Ectodermal cell (in vitro differentiated cells): ENCODE results near the gene NELFE.
"Not testable (repeated sequence)": the region's sequence is repeated elsewhere in the genome, so short reads cannot be mapped to it uniquely, and the experiment has no call there.

Source experiments
- H3K27ac ChIP-seq: 2 replicates; pipeline ENCODE4 v1.7.0; 2013; ENCODE audit warnings: mild to moderate bottlenecking, low read depth, low read length; ENCODE audit not compliant: insufficient read depth, poor library complexity, severe bottlenecking
- H3K27me3 ChIP-seq: 2 replicates; pipeline ENCODE4 v1.7.0; 2013; ENCODE audit warnings: mild to moderate bottlenecking, low read length; ENCODE audit not compliant: insufficient read depth, control insufficient read depth, poor library complexity, severe bottlenecking
- H3K36me3 ChIP-seq: one replicate; pipeline ENCODE4 v1.7.0; 2013; ENCODE audit warnings: low read length; ENCODE audit not compliant: control insufficient read depth, insufficient read depth
- H3K4me1 ChIP-seq: one replicate; pipeline ENCODE4 v1.7.0; 2013; ENCODE audit warnings: low read length; ENCODE audit not compliant: control insufficient read depth, insufficient read depth
- H3K4me3 ChIP-seq: 2 replicates; pipeline ENCODE4 v1.7.0; 2013; ENCODE audit warnings: low read depth, low read length, control low read depth; ENCODE audit not compliant: insufficient read depth
- H3K9me3 ChIP-seq: 2 replicates; pipeline ENCODE4 v1.7.0; 2013; ENCODE audit warnings: mild to moderate bottlenecking, low read length, moderate library complexity; ENCODE audit not compliant: control insufficient read depth
- WGBS, 2 experiments: methylation state at CpG; one replicate each; pipeline ENCODE4 v1.1.7; 2013; ENCODE audit warnings: missing lambda C conversion rate in 2 of 2; 5-methylcytosine and 5-hydroxymethylcytosine counted together

The NELFE gene

DNA sequence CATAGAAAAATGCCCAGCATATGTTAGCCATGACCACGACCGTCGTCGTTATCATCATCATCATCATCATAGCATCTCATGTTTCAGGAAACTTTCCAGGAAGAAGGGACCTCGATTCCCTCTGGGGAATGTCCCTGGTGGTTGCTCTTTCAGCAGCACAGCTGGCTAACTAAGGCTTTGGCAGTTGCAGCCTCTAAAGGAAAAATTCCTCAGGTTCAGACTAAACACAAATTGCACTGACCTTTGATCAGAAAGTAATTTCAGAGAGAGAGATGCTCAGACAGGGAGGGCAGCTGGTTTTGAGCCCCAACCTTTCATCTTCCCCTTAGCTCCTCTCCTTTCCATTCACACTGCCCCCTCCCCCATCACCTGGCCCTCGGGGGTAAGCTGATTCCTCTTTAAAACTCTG lies 18.5 kb downstream of the NELFE start:
- Histone ChIP-seq H3K9me3 (no peaks in the 10 kb centered on the region), H3K27ac (no peak overlapping the region), H3K4me3 (no peak overlapping the region), H3K27me3 (no peaks in the 10 kb centered on the region), H3K4me1 (peaks cover 1% of the 10 kb centered on the region), H3K36me3 (no peaks in the 10 kb centered on the region)
- WGBS, 2 experiments, result 47 to 55% methylated on average over 6 of the region's 6 CpGs

DNA sequence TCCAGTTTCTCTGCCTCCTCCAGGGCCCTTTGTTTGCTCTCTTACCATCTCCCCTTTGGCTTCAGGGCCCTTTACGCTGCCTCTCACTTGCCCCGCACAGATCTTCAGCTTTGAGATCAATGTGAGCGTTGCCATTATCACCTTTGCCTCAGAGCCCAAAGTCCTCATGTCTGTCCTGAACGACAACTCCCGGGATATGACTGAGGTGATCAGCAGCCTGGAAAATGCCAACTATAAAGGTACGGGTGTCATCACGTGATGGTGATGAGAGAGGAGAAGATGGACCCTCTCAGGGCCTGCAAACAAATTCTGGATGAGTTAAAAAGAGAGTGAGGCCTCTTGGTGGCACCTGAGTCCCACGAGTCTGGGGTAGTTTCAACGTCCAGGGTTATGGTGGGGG lies 22.9 kb downstream of the NELFE start:
- Histone ChIP-seq H3K36me3 (no peaks in the 10 kb centered on the region), H3K4me3 (no peak overlapping the region), H3K27me3 (no peaks in the 10 kb centered on the region), H3K27ac (no peak overlapping the region), H3K9me3 (no peaks in the 10 kb centered on the region), H3K4me1 (no peaks in the 10 kb centered on the region)
- WGBS, 2 experiments, result 86 to 88% methylated on average over 9 of the region's 9 CpGs

DNA sequence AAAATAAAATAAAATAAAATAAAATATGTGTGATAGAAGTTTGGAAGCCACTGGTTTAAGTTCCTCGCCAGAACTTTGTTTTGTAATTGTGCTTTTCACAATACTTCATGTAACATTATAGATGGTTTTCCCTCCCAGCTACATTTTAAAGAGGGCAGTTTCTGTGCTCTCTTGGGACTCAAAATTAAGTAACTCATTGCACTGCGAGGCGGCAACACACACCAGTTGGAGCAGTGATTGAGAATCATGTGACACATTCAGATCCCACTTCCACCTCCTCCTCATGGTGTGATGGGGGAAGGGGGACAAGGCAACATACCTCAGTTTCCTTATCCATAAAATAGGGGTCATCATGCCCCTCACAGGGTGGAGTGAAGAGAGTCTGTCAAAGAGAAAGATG lies 23.8 kb downstream of the NELFE start:
- Histone ChIP-seq H3K27me3 (no peaks in the 10 kb centered on the region), H3K9me3 (no peaks in the 10 kb centered on the region), H3K27ac (no peak overlapping the region), H3K4me1 (no peaks in the 10 kb centered on the region), H3K36me3 (no peaks in the 10 kb centered on the region), H3K4me3 (no peak overlapping the region)
- 89 to 96% methylated on average over 3 of the region's 3 CpGs for WGBS, 2 experiments

DNA sequence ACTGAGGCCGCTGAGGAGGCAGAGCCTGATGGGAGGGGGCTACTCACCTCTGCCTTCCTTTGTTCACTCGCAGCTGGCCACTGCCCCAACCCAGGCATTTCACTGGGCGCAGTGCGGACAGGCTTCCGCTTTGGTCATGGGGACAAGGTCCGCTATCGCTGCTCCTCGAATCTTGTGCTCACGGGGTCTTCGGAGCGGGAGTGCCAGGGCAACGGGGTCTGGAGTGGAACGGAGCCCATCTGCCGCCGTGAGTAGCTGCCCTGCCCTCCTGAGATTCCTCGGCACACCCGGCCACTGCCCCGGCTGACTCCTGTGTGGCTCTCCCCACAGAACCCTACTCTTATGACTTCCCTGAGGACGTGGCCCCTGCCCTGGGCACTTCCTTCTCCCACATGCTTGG lies 25.2 kb downstream of the NELFE start:
- no peaks in the 10 kb centered on the region for H3K9me3 ChIP-seq
- no peaks in the 10 kb centered on the region for H3K36me3 ChIP-seq
- WGBS, 2 experiments, result 90 to 94% methylated on average over 19 of the region's 19 CpGs
- H3K27me3 ChIP-seq, result no peaks in the 10 kb centered on the region
- H3K4me1 ChIP-seq, result no peaks in the 10 kb centered on the region
- no peak overlapping the region for H3K27ac ChIP-seq
- H3K4me3 ChIP-seq, result no peak overlapping the region

DNA sequence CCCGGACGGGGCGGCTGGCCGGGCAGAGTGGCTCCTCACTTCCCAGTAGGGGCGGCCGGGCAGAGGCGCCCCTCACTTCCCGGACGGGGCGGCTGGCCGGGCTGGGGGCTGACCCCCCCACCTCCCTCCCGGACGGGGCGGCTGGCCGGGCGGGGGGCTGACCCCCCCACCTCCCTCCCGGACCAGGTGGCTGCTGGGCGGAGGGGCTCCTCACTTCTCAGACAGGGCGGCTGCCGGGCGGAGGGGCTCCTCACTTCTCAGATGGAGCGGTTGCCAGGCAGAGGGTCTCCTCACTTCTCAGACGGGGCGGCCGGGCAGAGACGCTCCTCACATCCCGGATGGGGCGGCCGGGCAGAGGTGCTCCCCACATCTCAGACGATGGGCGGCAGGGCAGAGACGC lies 26.6 kb downstream of the NELFE start:
- 96 to 98% methylated on average over 32 of the region's 32 CpGs for WGBS, 2 experiments
- not testable (repeated sequence) for H3K27me3 ChIP-seq, H3K9me3 ChIP-seq, H3K4me1 ChIP-seq, H3K4me3 ChIP-seq, H3K27ac ChIP-seq, H3K36me3 ChIP-seq

DNA sequence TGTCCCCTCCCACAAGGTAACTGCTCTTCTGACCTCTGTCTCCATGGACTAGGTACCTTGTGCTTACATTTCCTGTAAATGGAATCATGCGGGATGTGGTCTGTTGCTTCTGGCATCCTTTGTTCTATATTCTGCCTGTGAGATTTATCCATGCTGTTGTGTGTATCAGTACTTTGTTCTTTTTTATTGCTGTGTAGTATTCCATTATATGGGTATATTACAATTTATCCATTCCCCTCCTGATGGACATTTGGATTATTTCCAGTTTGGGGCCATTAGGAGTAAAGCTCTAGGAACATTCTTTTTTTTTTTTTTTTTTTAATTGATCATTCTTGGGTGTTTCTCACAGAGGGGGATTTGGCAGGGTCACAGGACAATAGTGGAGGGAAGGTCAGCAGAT lies 27.8 kb downstream of the NELFE start:
- Histone ChIP-seq H3K36me3 (no peaks in the 10 kb centered on the region), H3K27ac (no peak overlapping the region), H3K4me3 (no peak overlapping the region), H3K4me1 (no peaks in the 10 kb centered on the region), H3K27me3 (no peaks in the 10 kb centered on the region), H3K9me3 (no peaks in the 10 kb centered on the region)
- 96 to 100% methylated on average over 1 of the region's 1 CpG for WGBS, 2 experiments

DNA sequence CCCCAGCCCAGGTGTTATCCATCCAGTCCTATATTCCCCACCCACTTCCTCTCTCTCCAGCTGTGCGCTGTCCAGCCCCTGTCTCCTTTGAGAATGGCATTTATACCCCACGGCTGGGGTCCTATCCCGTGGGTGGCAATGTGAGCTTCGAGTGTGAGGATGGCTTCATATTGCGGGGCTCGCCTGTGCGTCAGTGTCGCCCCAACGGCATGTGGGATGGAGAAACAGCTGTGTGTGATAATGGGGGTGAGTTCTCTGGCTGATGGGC lies 30.2 kb downstream of the NELFE start:
- no peak overlapping the region for H3K27ac ChIP-seq
- H3K27me3 ChIP-seq, result peaks cover 3% of the 10 kb centered on the region
- no peak overlapping the region for H3K4me3 ChIP-seq
- no peaks in the 10 kb centered on the region for H3K36me3 ChIP-seq
- no peaks in the 10 kb centered on the region for H3K9me3 ChIP-seq
- WGBS, 2 experiments, result 92% methylated on average over 9 of the region's 9 CpGs
- no peaks in the 10 kb centered on the region for H3K4me1 ChIP-seq

DNA sequence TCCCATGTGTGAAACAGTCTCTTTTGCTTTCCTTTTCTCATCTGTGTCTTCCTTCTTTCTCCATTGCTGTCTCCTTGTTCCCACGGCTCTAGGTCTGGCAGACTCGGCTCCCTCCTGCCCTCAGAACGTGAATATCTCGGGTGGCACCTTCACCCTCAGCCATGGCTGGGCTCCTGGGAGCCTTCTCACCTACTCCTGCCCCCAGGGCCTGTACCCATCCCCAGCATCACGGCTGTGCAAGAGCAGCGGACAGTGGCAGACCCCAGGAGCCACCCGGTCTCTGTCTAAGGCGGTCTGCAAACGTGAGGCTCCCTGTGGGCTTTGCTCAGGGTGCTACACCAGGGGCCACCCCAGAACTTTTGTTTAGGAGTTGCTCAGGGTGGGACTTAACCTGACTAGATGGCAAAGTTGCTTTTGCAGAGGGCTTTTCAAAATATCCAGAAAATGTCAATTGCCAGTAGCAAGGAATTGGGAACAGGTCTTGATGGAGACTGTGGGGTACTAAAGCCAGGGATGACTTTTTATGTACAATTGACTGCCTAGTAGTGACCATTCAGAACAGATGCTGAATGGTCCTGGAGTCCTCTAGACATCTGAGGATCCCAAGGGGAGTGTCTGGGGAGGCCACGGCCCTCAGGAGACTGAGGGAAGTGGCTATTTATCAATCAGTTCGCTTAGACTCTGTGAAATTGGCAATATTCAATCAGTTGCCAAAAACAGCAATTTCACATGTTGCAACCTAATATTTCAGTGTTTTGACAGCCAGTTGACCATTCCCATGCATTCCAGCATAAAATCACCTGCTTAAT lies 30.7 kb downstream of the NELFE start:
- Histone ChIP-seq H3K4me1 (no peaks in the 10 kb centered on the region), H3K9me3 (no peaks in the 10 kb centered on the region), H3K27ac (no peak overlapping the region), H3K27me3 (peaks cover 3% of the 10 kb centered on the region), H3K36me3 (no peaks in the 10 kb centered on the region), H3K4me3 (no peak overlapping the region)
- WGBS, 2 experiments, result 89 to 94% methylated on average over 11 of the region's 11 CpGs

DNA sequence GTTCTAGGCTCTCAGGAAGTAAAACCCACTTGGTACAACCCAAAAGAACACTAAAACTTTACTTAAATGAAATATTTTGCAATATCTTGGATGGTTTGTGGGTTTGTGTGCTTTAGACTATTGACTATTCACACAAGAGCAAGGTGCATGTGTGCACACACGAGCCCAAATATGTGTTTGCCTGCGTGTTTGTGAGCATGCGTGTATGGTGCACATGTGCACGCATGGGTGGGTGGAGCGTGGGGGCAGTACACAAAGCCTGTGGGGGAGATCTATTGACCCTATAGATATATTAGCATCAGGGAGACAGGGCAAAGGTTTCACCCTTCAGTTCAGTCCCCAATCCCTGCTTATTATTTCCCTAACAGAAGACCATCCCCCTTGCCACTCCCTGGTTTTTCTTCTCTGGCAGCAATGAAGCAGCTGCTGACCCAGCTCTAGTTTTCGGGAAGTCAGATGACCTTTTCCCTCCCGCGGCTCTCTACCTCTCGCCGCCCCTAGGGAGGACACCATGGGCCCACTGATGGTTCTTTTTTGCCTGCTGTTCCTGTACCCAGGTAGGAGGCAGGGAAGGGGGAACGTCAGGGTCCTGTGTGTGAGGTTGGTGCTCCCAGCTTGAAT lies 31.4 kb downstream of the NELFE start, which contains the start of gene C2:
TSS of gene C2 (plus strand) at position 476 of the 621 bp plus-strand sequence. CDS start at position 512, 36 bp downstream.
- H3K9me3 ChIP-seq, result no peaks in the 10 kb centered on the region
- no peaks in the 10 kb centered on the region for H3K4me1 ChIP-seq
- no peak within 1 kb of the TSS for H3K4me3 ChIP-seq
- WGBS, 2 experiments, result 80 to 82% methylated on average over 11 of the region's 11 CpGs
- H3K36me3 ChIP-seq, result no peaks in the 10 kb centered on the region
- peaks cover 3% of the 10 kb centered on the region for H3K27me3 ChIP-seq
- H3K27ac ChIP-seq, result no peak within 1 kb of the TSS

DNA sequence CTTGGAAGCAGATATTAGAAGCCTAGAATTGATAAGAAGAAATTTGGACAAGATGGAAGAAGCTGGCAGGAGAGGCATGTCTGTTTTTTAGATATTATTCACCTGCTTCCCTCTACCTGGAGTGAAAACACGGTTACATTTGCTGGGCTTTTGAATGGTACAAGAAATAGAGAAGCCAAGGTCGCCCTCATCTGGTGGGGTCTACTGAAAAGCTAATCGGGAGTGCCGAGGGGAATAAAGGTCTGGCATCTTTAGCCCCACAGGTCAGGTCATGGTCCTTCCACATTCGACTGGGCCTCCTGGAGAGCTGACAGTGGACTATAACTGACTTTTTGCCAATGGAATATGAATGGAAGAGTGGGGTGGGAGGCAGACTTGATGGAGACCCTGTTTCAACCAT lies 35.8 kb downstream of the NELFE start:
- H3K9me3 ChIP-seq, result no peaks in the 10 kb centered on the region
- no peaks in the 10 kb centered on the region for H3K4me1 ChIP-seq
- H3K27me3 ChIP-seq, result peaks cover 3% of the 10 kb centered on the region
- no peak overlapping the region for H3K4me3 ChIP-seq
- 31% methylated on average over 5 of the region's 5 CpGs for WGBS, 2 experiments
- H3K36me3 ChIP-seq, result no peaks in the 10 kb centered on the region
- H3K27ac ChIP-seq, result no peak overlapping the region
